ENCODE results near the gene ZNF749. TPM values are rescaled to one million over a fixed set of nuclear protein-coding genes. Genes with fewer than 3 reads are reported as not detected.

Gene ZNF749
- total RNA-seq, 2 experiments from 2014 or later: 9.3 to 9.4 TPM

DNA sequence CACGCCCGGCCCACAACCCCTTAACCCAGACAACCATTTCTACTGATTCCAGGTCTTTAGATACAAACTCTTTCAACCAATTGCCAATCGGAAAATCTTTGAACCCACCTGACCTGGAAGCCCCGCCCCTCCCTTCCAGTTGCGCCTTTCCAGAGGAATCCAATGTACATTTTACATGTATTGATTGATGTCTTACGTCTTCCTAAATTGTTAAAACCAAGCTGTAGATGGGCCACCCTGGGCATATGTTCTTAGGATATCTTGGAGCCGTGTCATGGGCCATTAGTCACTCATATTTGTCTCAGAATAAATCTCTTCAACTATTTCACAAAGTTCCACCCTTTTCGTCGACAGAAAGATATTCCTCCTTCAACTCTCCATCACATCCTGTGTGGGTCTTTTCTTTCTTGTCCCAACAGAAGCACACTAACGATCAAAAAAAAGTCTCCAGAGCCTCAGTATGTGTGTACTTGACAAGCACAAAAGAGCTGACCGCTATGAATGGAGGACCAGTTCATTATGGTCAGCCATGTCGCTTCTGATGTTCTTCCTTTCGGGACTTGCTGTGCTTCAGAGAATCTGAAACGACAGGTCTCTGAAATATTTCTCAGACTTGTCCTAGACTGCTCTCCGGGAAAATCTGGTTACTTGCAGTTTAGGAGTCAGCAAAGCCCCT is 601 bp upstream of the ZNF749 start:
- ChIA-PET CTCF (no interaction called here), POLR2A (interaction anchor here (1.0 to 1.1 kb wide), 2 partner anchors 23 to 243 kb away, joined by 3 read pairs; partner anchors contain the start of gene ZNF264)
- intact Hi-C loops (cut with micrococcal nuclease): loop anchor here (1.0 to 5.0 kb wide), 6 partner anchors 23 to 1122 kb away; partner anchors contain the start of genes ZNF17, ZNF548, ZNF549 and ZNF772

GRCh38 chr19:57436417-57436816 is 1.3 kb downstream of the ZNF749 start:
- intact Hi-C loops (cut with micrococcal nuclease): loop anchor here (5.0 kb wide), 1 partner anchor 1124 kb away; the partner anchor contains the start of gene ZSCAN5A
- Mint-ChIP-seq H3K9me3 (peaks cover 34% of the 10 kb centered on the region), H3K27ac (no peak overlapping the region), H3K4me3 (peak overlapping the region; percentile 93), H3K27me3 (no peaks in the 10 kb centered on the region), H3K4me1 (ENCODE audit: low read depth) (peaks cover 26% of the 10 kb centered on the region), H3K36me3 (peaks cover 49% of the 10 kb centered on the region)
- ChIA-PET POLR2A (no interaction called here), CTCF (no interaction called here)
- no peak for DNase-seq

More for the DNA sequence above, 601 bp upstream of the ZNF749 start:
- H3K27ac Mint-ChIP-seq: peak overlapping the region; percentile 85
- DNase-seq: no peak
- peaks cover 32% of the 10 kb centered on the region for H3K36me3 Mint-ChIP-seq
- peaks cover 17% of the 10 kb centered on the region for H3K9me3 Mint-ChIP-seq
- H3K27me3 Mint-ChIP-seq: no peaks in the 10 kb centered on the region
- peaks cover 24% of the 10 kb centered on the region for H3K4me1 Mint-ChIP-seq (ENCODE audit: low read depth)
- H3K4me3 Mint-ChIP-seq: peak overlapping the region; percentile 93

DNA sequence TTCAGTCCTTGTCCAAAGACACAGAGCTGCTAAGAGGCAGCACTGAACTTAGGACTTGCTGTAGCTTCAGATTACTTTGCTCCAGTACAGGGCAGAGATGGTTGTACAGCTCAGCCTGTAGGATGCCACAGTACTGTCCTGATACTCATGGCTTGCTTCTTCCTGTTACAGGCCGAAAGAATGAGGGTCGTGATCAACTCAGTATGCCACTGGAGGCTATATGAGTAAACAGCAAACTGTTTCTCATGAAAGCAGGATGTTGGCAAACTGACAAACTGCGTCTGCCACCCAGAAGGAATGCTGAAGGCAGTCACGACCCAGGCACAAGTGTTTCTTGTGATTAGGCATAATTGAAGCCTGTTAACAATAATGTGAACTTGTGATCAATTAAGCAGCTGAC is 2.8 kb downstream of the ZNF749 start:
- H3K4me3 Mint-ChIP-seq: no peak overlapping the region
- POLR2A ChIA-PET: no interaction called here
- CTCF ChIA-PET: no interaction called here
- peaks cover 64% of the 10 kb centered on the region for H3K36me3 Mint-ChIP-seq
- no peak overlapping the region for H3K27ac Mint-ChIP-seq
- DNase-seq: no peak
- H3K27me3 Mint-ChIP-seq: no peaks in the 10 kb centered on the region
- H3K9me3 Mint-ChIP-seq: peaks cover 49% of the 10 kb centered on the region
- peaks cover 26% of the 10 kb centered on the region for H3K4me1 Mint-ChIP-seq (ENCODE audit: low read depth)
- intact Hi-C loops (cut with micrococcal nuclease): loop anchor here (5.0 kb wide), 1 partner anchor 1126 kb away; the partner anchor contains the start of gene ZSCAN5A

GRCh38 chr19:57438925-57439324 is 3.8 kb downstream of the ZNF749 start:
- Mint-ChIP-seq H3K9me3 (peaks cover 59% of the 10 kb centered on the region), H3K4me1 (ENCODE audit: low read depth) (peaks cover 26% of the 10 kb centered on the region), H3K27me3 (no peaks in the 10 kb centered on the region), H3K4me3 (no peak overlapping the region), H3K27ac (no peak overlapping the region), H3K36me3 (peaks cover 74% of the 10 kb centered on the region)
- no peak for DNase-seq
- ChIA-PET CTCF (no interaction called here), POLR2A (interaction anchor here (0.6 kb wide), 1 partner anchor 602 kb away, joined by 3 read pairs; no protein-coding TSS in a partner anchor)
- intact Hi-C loops (cut with micrococcal nuclease): loop anchor here (5.0 kb wide), 1 partner anchor 1127 kb away; the partner anchor contains the start of gene ZSCAN5A

DNA sequence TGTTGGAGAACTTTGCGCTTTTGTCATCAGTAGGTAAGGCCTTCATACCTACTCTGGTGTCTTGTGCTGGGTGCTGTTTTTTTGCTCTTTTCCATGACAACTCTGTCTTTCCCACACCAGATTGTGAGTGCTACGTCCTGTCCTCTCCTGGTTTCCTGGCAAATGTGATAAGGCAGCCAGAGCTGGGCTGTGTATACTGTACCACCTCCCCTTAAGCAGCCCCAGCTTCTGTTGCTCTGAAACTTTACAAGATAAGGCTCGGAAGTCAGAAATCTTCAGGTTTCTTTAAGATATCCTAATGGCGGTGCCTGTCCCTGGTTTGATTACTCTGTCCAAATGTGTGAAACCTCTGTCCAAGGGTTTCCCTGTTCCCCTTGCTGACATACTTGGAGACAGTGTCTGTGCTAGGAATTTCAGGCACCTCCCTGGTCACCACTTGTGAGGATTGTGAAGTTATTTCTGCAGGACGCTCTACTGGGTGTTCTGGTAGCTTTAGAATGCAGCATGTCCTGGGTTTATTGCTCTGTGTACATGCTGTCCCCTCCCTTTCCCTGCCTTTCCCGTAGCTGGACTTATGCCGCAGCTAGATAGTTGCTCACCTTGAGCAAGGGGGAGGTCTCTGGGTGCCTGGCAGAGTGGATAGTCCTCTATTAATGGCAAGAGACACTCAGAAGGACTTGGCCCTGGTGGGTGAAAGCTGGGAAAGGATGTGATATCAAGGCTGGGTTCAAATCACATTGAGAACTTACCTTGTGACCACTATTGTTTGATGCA is 7.0 kb downstream of the ZNF749 start:
- Mint-ChIP-seq H3K4me1 (ENCODE audit: low read depth) (peaks cover 2% of the 10 kb centered on the region), H3K27ac (no peak overlapping the region), H3K9me3 (peaks cover 82% of the 10 kb centered on the region), H3K27me3 (no peaks in the 10 kb centered on the region), H3K36me3 (peaks cover 85% of the 10 kb centered on the region), H3K4me3 (no peak overlapping the region)
- no peak for DNase-seq
- POLR2A ChIA-PET: no interaction called here
- intact Hi-C loops (cut with micrococcal nuclease): no loop called here
- CTCF ChIA-PET: no interaction called here

GRCh38 chr19:57443121-57443696 is 8.1 kb downstream of the ZNF749 start:
- H3K4me3 Mint-ChIP-seq: no peak overlapping the region
- ChIA-PET CTCF (no interaction called here), POLR2A (no interaction called here)
- H3K27me3 Mint-ChIP-seq: no peaks in the 10 kb centered on the region
- H3K27ac Mint-ChIP-seq: no peak overlapping the region
- intact Hi-C loops (cut with micrococcal nuclease): no loop called here
- H3K4me1 Mint-ChIP-seq (ENCODE audit: low read depth): peaks cover 2% of the 10 kb centered on the region
- H3K36me3 Mint-ChIP-seq: peaks cover 82% of the 10 kb centered on the region
- H3K9me3 Mint-ChIP-seq: peaks cover 85% of the 10 kb centered on the region
- no peak for DNase-seq

DNA sequence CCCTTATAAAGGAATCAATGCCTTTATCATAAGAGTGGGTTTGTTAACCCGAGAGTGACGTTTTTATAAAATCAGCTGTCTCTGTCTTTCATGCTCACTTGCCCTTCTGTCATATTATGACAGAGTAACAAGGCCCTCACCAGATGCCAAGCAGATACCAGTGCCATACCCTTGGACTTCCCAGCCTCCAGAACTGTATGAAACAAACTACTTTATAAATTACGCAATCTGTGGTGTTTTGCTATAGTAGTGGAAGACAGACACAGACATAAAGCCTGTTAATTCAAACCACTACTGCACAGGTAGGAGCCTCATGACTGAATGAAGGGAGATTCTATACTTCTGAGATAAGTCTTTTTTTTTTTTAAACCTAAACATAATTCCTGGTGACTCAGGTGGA is 17.2 kb downstream of the ZNF749 start:
- no peak overlapping the region for H3K4me3 Mint-ChIP-seq
- ChIA-PET CTCF (no interaction called here), POLR2A (no interaction called here)
- H3K4me1 Mint-ChIP-seq (ENCODE audit: low read depth): no peaks in the 10 kb centered on the region
- no peak overlapping the region for H3K27ac Mint-ChIP-seq
- intact Hi-C loops (cut with micrococcal nuclease): no loop called here
- H3K9me3 Mint-ChIP-seq: peaks cover 75% of the 10 kb centered on the region
- no peak for DNase-seq
- H3K36me3 Mint-ChIP-seq: peaks cover 67% of the 10 kb centered on the region
- H3K27me3 Mint-ChIP-seq: no peaks in the 10 kb centered on the region

- ChIA-PET POLR2A (no interaction called here), CTCF (no interaction called here)
- no peak overlapping the region for H3K27ac Mint-ChIP-seq
- intact Hi-C loops (cut with micrococcal nuclease): no loop called here
- peaks cover 51% of the 10 kb centered on the region for H3K36me3 Mint-ChIP-seq
- no peak overlapping the region for H3K4me3 Mint-ChIP-seq
- no peaks in the 10 kb centered on the region for H3K27me3 Mint-ChIP-seq
- peaks cover 70% of the 10 kb centered on the region for H3K9me3 Mint-ChIP-seq
- peak; percentile 20 for DNase-seq
- no peaks in the 10 kb centered on the region for H3K4me1 Mint-ChIP-seq (ENCODE audit: low read depth)
Observed at GRCh38 chr19:57465680-57466381, 30.7 kb downstream of the ZNF749 start.

- peaks cover 71% of the 10 kb centered on the region for H3K9me3 Mint-ChIP-seq
- DNase-seq: no peak
- intact Hi-C loops (cut with micrococcal nuclease): no loop called here
- no peak overlapping the region for H3K4me3 Mint-ChIP-seq
- H3K27ac Mint-ChIP-seq: no peak overlapping the region
- H3K27me3 Mint-ChIP-seq: no peaks in the 10 kb centered on the region
- no peaks in the 10 kb centered on the region for H3K4me1 Mint-ChIP-seq (ENCODE audit: low read depth)
- peaks cover 50% of the 10 kb centered on the region for H3K36me3 Mint-ChIP-seq
- ChIA-PET CTCF (no interaction called here), POLR2A (no interaction called here)
Observed at GRCh38 chr19:57466489-57466888, 31.4 kb downstream of the ZNF749 start.

GRCh38 chr19:57473646-57474045 is 38.5 kb downstream of the ZNF749 start:
- no peaks in the 10 kb centered on the region for H3K27me3 Mint-ChIP-seq
- DNase-seq: no peak
- POLR2A ChIA-PET: no interaction called here
- H3K4me1 Mint-ChIP-seq (ENCODE audit: low read depth): peaks cover 10% of the 10 kb centered on the region
- intact Hi-C loops (cut with micrococcal nuclease): no loop called here
- H3K36me3 Mint-ChIP-seq: peaks cover 84% of the 10 kb centered on the region
- H3K27ac Mint-ChIP-seq: no peak overlapping the region
- H3K9me3 Mint-ChIP-seq: peaks cover 92% of the 10 kb centered on the region
- H3K4me3 Mint-ChIP-seq: no peak overlapping the region
- CTCF ChIA-PET: no interaction called here

GRCh38 chr19:57477191-57478008 is 42.3 kb downstream of the ZNF749 start, which contains the start of gene ZNF772:
Gene ZNF772, minus strand, starts transcription at chr19:57477566. Its CDS starts 257 bp downstream, at chr19:57477309.
- peaks cover 61% of the 10 kb centered on the region for H3K36me3 Mint-ChIP-seq
- H3K4me3 Mint-ChIP-seq: peak within 1 kb of the TSS; percentile 84

More at GRCh38 chr19:57477191-57478008, 42.3 kb downstream of the ZNF749 start, which contains the start of gene ZNF772:
- ChIA-PET POLR2A (interaction anchor here (1.1 kb wide), 1 partner anchor 44 kb away, joined by 3 read pairs; no protein-coding TSS in a partner anchor), CTCF (interaction anchor here (1.7 kb wide), 1 partner anchor 9 kb away, joined by 6 read pairs; no protein-coding TSS in a partner anchor)
- Mint-ChIP-seq H3K27ac (peak within 1 kb of the TSS; percentile 84), H3K4me1 (ENCODE audit: low read depth) (peaks cover 10% of the 10 kb centered on the region), H3K27me3 (no peaks in the 10 kb centered on the region), H3K9me3 (peaks cover 69% of the 10 kb centered on the region)
- DNase-seq: peak; percentile 91
- intact Hi-C loops (cut with micrococcal nuclease): loop anchor here (2.0 kb wide), 1 partner anchor 43 kb away; the partner anchor contains the start of gene ZNF749
